ENCODE measurements around the gene FKBP15. TPM values are rescaled to one million over a fixed set of nuclear protein-coding genes. Genes with fewer than 3 reads are reported as not detected.

The FKBP15 gene
- total RNA-seq, 5 donors from 2014 or later (not counting 1 experiment from before 2014, with no cell fraction given), result 22.2 to 31.8 (median 29.5) TPM

- Mint-ChIP-seq H3K4me1 (no peaks in the 10 kb centered on the region), H3K9me3 (peaks cover 0 to 2% (median 0%) of the 10 kb centered on the region in 3 donors), H3K4me3 (no peak overlapping the region), H3K36me3 (peaks cover 4% of the 10 kb centered on the region), H3K27ac (no peak overlapping the region), H3K27me3 (no peaks in the 10 kb centered on the region)
- Histone ChIP-seq H3K4me1 (ENCODE audit: control insufficient read depth in 1 of 2, extremely low read depth in 1 of 2, insufficient read depth in 2 of 2, low read length in 2 of 2) (no peaks in the 10 kb centered on the region), H3K9me3 (no peaks in the 10 kb centered on the region), H3K27me3 (replicated peaks in 1 of 2; ENCODE audit: control insufficient read depth in 2 of 2, extremely low read depth in 1 of 2, insufficient read depth in 2 of 2, low read length in 1 of 2) (no peaks in the 10 kb centered on the region), H3K36me3 (ENCODE audit: control insufficient read depth in 2 of 2, extremely low read depth in 1 of 2, insufficient read depth in 1 of 2, low read length in 1 of 2) (no peaks in the 10 kb centered on the region), H3K4me3 (ENCODE audit: control insufficient read depth in 1 of 2, extremely low read depth in 1 of 2, low read length in 1 of 2) (no peak overlapping the region), H3K27ac (ENCODE audit: low read length) (no peak overlapping the region)
- no peak for ATAC-seq (replicated peaks in 1 of 4)
- POLR2A ChIA-PET, result no interaction called here
- no peak for DNase-seq
- CTCF ChIA-PET, result no interaction called here
These were observed 26.6 kb upstream of the FKBP15 start for GRCh38 chr9:113247640-113248039.

- Mint-ChIP-seq H3K9me3 (peaks cover 0 to 2% (median 0%) of the 10 kb centered on the region in 3 donors), H3K27ac (no peak overlapping the region), H3K36me3 (peaks cover 4% of the 10 kb centered on the region), H3K4me1 (no peaks in the 10 kb centered on the region), H3K4me3 (no peak overlapping the region), H3K27me3 (no peaks in the 10 kb centered on the region)
- H3K4me1 ChIP-seq (ENCODE audit: control insufficient read depth in 1 of 2, extremely low read depth in 1 of 2, insufficient read depth in 2 of 2, low read length in 2 of 2), result no peaks in the 10 kb centered on the region
- H3K27me3 ChIP-seq (replicated peaks in 1 of 2; ENCODE audit: control insufficient read depth in 2 of 2, extremely low read depth in 1 of 2, insufficient read depth in 2 of 2, low read length in 1 of 2), result no peaks in the 10 kb centered on the region
- POLR2A ChIA-PET, result no interaction called here
- H3K27ac ChIP-seq (ENCODE audit: low read length), result no peak overlapping the region
- no peaks in the 10 kb centered on the region for H3K9me3 ChIP-seq
- CTCF ChIA-PET, result no interaction called here
- no CpG with 5 or more reads among the region's 6 CpGs for WGBS (ENCODE audit: insufficient coverage)
- H3K36me3 ChIP-seq (ENCODE audit: control insufficient read depth in 2 of 2, extremely low read depth in 1 of 2, insufficient read depth in 1 of 2, low read length in 1 of 2), result no peaks in the 10 kb centered on the region
- H3K4me3 ChIP-seq (ENCODE audit: control insufficient read depth in 1 of 2, extremely low read depth in 1 of 2, low read length in 1 of 2), result no peak overlapping the region
- DNase-seq (no peak), ATAC-seq (replicated peaks in 1 of 4) (no peak)
These were observed 25.9 kb upstream of the FKBP15 start for GRCh38 chr9:113246928-113247327.

- H3K36me3 Mint-ChIP-seq, result peaks cover 4% of the 10 kb centered on the region
- 96% methylated on average over 3 of the region's 4 CpGs for whole genome bisulfite sequencing (ENCODE audit: insufficient coverage)
- no peak overlapping the region for H3K27ac Mint-ChIP-seq
- ChIA-PET POLR2A (no interaction called here), CTCF (no interaction called here)
- H3K4me1 ChIP-seq (ENCODE audit: control insufficient read depth in 1 of 2, extremely low read depth in 1 of 2, insufficient read depth in 2 of 2, low read length in 2 of 2), result no peaks in the 10 kb centered on the region
- no peaks in the 10 kb centered on the region for H3K9me3 ChIP-seq
- DNase-seq (no peak), ATAC-seq (replicated peaks in 1 of 4) (no peak)
- H3K36me3 ChIP-seq (ENCODE audit: control insufficient read depth in 2 of 2, extremely low read depth in 1 of 2, insufficient read depth in 1 of 2, low read length in 1 of 2), result no peaks in the 10 kb centered on the region
- no peak overlapping the region for H3K4me3 ChIP-seq (ENCODE audit: control insufficient read depth in 1 of 2, extremely low read depth in 1 of 2, low read length in 1 of 2)
- H3K4me3 Mint-ChIP-seq, result no peak overlapping the region
- no peaks in the 10 kb centered on the region for H3K27me3 Mint-ChIP-seq
- H3K4me1 Mint-ChIP-seq, result no peaks in the 10 kb centered on the region
- no peak overlapping the region for H3K27ac ChIP-seq (ENCODE audit: low read length)
- H3K27me3 ChIP-seq (replicated peaks in 1 of 2; ENCODE audit: control insufficient read depth in 2 of 2, extremely low read depth in 1 of 2, insufficient read depth in 2 of 2, low read length in 1 of 2), result no peaks in the 10 kb centered on the region
- H3K9me3 Mint-ChIP-seq, result peaks cover 0 to 2% (median 0%) of the 10 kb centered on the region in 3 donors
These were observed 24.8 kb upstream of the FKBP15 start for GRCh38 chr9:113245894-113246293.

- no peak overlapping the region for H3K4me3 ChIP-seq (ENCODE audit: control insufficient read depth in 1 of 2, extremely low read depth in 1 of 2, low read length in 1 of 2)
- no peak overlapping the region for H3K27ac ChIP-seq (ENCODE audit: low read length)
- ChIA-PET CTCF (interaction anchor here in 1 of 2 donors (0.7 kb wide), 1 partner anchor 63 kb away, joined by 5 read pairs; no protein-coding TSS in a partner anchor), POLR2A (interaction anchor here in 1 of 2 donors (0.6 kb wide), 2 partner anchors 20 to 265 kb away, joined by 7 to 11 read pairs; no protein-coding TSS in a partner anchor)
- H3K9me3 ChIP-seq, result no peaks in the 10 kb centered on the region
- Mint-ChIP-seq H3K36me3 (peaks cover 4% of the 10 kb centered on the region), H3K27ac (no peak overlapping the region), H3K27me3 (no peaks in the 10 kb centered on the region), H3K4me1 (no peaks in the 10 kb centered on the region), H3K9me3 (no peaks in the 10 kb centered on the region), H3K4me3 (no peak overlapping the region)
- H3K27me3 ChIP-seq (replicated peaks in 1 of 2; ENCODE audit: control insufficient read depth in 2 of 2, extremely low read depth in 1 of 2, insufficient read depth in 2 of 2, low read length in 1 of 2), result no peaks in the 10 kb centered on the region
- ATAC-seq (replicated peaks in 1 of 4) (no peak), DNase-seq (no peak)
- 100% methylated on average over 2 of the region's 2 CpGs for WGBS (ENCODE audit: insufficient coverage)
- H3K36me3 ChIP-seq (ENCODE audit: control insufficient read depth in 2 of 2, extremely low read depth in 1 of 2, insufficient read depth in 1 of 2, low read length in 1 of 2), result no peaks in the 10 kb centered on the region
- H3K4me1 ChIP-seq (ENCODE audit: control insufficient read depth in 1 of 2, extremely low read depth in 1 of 2, insufficient read depth in 2 of 2, low read length in 2 of 2), result no peaks in the 10 kb centered on the region
These were observed 23.5 kb upstream of the FKBP15 start for GRCh38 chr9:113244556-113244955.

- no peaks in the 10 kb centered on the region for H3K27me3 Mint-ChIP-seq
- H3K4me1 Mint-ChIP-seq, result no peaks in the 10 kb centered on the region
- H3K9me3 Mint-ChIP-seq, result no peaks in the 10 kb centered on the region
- H3K36me3 Mint-ChIP-seq, result no peaks in the 10 kb centered on the region
- H3K9me3 ChIP-seq, result no peaks in the 10 kb centered on the region
- no peak for ATAC-seq (replicated peaks in 1 of 4)
- ChIA-PET CTCF (no interaction called here), POLR2A (no interaction called here)
- DNase-seq, result no peak
- H3K36me3 ChIP-seq (ENCODE audit: control insufficient read depth in 2 of 2, extremely low read depth in 1 of 2, insufficient read depth in 1 of 2, low read length in 1 of 2), result no peaks in the 10 kb centered on the region
- H3K27me3 ChIP-seq (replicated peaks in 1 of 2; ENCODE audit: control insufficient read depth in 2 of 2, extremely low read depth in 1 of 2, insufficient read depth in 2 of 2, low read length in 1 of 2), result no peaks in the 10 kb centered on the region
- H3K27ac ChIP-seq (ENCODE audit: low read length), result no peak overlapping the region
- no peak overlapping the region for H3K4me3 ChIP-seq (ENCODE audit: control insufficient read depth in 1 of 2, extremely low read depth in 1 of 2, low read length in 1 of 2)
- no peak overlapping the region for H3K4me3 Mint-ChIP-seq
- no peak overlapping the region for H3K27ac Mint-ChIP-seq
- H3K4me1 ChIP-seq (ENCODE audit: control insufficient read depth in 1 of 2, extremely low read depth in 1 of 2, insufficient read depth in 2 of 2, low read length in 2 of 2), result no peaks in the 10 kb centered on the region
- no CpG with 5 or more reads among the region's 2 CpGs for WGBS (ENCODE audit: insufficient coverage)
These were observed 20.1 kb upstream of the FKBP15 start for GRCh38 chr9:113241161-113241560.

GRCh38 chr9:113238859-113239232 lies 17.8 kb upstream of the FKBP15 start:
- Histone ChIP-seq H3K27me3 (replicated peaks in 1 of 2; ENCODE audit: control insufficient read depth in 2 of 2, extremely low read depth in 1 of 2, insufficient read depth in 2 of 2, low read length in 1 of 2) (no peaks in the 10 kb centered on the region), H3K36me3 (ENCODE audit: control insufficient read depth in 2 of 2, extremely low read depth in 1 of 2, insufficient read depth in 1 of 2, low read length in 1 of 2) (no peaks in the 10 kb centered on the region), H3K9me3 (no peaks in the 10 kb centered on the region), H3K4me3 (ENCODE audit: control insufficient read depth in 1 of 2, extremely low read depth in 1 of 2, low read length in 1 of 2) (no peak overlapping the region), H3K4me1 (ENCODE audit: control insufficient read depth in 1 of 2, extremely low read depth in 1 of 2, insufficient read depth in 2 of 2, low read length in 2 of 2) (no peaks in the 10 kb centered on the region), H3K27ac (ENCODE audit: low read length) (no peak overlapping the region)
- 93% methylated on average over 2 of the region's 4 CpGs for WGBS (ENCODE audit: insufficient coverage)
- Mint-ChIP-seq H3K4me3 (no peak overlapping the region), H3K27me3 (no peaks in the 10 kb centered on the region), H3K27ac (no peak overlapping the region), H3K36me3 (no peaks in the 10 kb centered on the region), H3K4me1 (peaks cover 0 to 2% (median 1%) of the 10 kb centered on the region in 3 donors), H3K9me3 (no peaks in the 10 kb centered on the region)
- no peak for DNase-seq
- ATAC-seq (replicated peaks in 1 of 4), result no peak
- CTCF ChIA-PET, result no interaction called here
- POLR2A ChIA-PET, result interaction anchor here in 1 of 2 donors (0.7 kb wide), 2 partner anchors 14 to 119 kb away, joined by 3 to 5 read pairs; no protein-coding TSS in a partner anchor

Data from T-cell (primary cell).